HG03432 (cell line): ENCODE measurements around the gene ZNF148.
"Not testable (repeated sequence)": the region's sequence is repeated elsewhere in the genome, so short reads cannot be mapped to it uniquely, and the experiment has no call there.

Source experiments
- ATAC-seq: cut with Tn5 transposase; IDR thresholded peaks from one replicate; pipeline ENCODE4 v1.9.1; 2021; ENCODE audit warnings: mild to moderate bottlenecking, moderate library complexity; ENCODE audit not compliant: unreplicated experiment

The ZNF148 gene, protein sequence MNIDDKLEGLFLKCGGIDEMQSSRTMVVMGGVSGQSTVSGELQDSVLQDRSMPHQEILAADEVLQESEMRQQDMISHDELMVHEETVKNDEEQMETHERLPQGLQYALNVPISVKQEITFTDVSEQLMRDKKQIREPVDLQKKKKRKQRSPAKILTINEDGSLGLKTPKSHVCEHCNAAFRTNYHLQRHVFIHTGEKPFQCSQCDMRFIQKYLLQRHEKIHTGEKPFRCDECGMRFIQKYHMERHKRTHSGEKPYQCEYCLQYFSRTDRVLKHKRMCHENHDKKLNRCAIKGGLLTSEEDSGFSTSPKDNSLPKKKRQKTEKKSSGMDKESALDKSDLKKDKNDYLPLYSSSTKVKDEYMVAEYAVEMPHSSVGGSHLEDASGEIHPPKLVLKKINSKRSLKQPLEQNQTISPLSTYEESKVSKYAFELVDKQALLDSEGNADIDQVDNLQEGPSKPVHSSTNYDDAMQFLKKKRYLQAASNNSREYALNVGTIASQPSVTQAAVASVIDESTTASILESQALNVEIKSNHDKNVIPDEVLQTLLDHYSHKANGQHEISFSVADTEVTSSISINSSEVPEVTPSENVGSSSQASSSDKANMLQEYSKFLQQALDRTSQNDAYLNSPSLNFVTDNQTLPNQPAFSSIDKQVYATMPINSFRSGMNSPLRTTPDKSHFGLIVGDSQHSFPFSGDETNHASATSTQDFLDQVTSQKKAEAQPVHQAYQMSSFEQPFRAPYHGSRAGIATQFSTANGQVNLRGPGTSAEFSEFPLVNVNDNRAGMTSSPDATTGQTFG

DNA sequence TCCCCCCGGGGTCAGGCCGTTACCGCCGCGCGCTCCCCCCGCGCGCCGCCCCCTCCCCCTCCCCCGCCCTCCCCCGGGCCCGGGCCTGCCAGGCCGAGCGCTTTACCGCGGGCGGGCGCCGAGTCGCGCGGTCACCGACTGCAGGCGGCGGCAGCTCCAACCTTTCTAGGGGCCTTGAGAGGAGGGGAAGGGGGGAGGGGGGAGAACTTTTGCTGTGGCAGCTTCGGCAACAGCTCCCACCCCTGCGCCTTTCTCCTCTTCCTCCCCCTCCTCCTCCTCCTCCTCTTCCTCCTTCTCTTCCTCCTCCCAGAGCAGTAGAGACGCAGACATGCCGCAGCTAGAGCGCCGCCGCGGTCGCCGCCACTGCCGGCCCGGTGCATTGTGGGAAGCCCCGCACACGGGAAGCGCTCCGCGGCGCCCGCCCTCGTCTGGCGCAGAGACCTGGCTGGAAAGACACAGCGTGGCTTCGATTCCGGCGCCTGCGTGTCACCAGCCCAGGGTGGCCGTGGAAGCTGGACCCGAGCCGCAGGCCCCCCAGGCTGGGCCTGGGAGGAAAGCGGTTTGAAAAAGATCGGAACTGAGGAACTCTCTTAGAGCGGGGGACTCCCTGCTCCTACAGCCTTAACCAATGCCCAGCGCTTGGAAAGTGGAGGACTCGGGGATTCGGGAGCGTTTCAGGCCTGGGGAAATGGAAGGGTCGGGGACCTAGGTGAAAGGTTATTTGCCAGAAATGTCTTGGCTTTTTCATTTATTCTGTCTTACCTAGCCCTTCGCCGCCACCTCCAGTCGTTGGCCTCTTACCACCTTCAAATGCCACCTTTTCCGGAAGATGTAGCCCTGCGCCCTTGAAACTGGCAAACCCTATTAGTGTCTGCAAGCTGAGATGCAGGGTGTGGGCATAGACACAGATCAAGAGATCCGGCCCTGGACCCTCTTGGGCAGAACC, at the start of gene ZNF148:
Gene ZNF148 (minus strand): TSS at position 330 of the 946 bp plus-strand sequence. CDS start 61,685 bp downstream, outside the sequence.
- peak; percentile 91 for ATAC-seq

DNA sequence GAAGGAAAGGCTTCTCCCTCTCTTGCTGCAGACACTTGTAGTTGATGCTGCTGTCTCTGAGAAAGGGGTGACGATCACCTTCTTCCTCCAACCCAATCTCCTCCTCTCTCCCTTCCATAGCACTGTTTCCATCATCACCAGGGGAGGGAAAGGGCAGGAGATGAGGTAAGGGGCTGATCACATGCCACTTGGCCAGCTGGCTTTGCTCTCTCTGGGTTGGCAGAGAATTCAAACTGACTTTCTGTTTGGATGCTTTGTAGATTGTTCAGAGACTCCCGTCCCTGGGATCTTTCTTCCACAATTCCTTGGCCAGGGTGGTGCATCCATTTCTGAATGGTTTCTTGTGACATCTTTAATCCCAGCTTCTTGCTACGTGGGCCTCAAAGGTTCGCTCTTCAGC, 43.2 kb upstream of the ZNF148 start:
- no peak for ATAC-seq

DNA sequence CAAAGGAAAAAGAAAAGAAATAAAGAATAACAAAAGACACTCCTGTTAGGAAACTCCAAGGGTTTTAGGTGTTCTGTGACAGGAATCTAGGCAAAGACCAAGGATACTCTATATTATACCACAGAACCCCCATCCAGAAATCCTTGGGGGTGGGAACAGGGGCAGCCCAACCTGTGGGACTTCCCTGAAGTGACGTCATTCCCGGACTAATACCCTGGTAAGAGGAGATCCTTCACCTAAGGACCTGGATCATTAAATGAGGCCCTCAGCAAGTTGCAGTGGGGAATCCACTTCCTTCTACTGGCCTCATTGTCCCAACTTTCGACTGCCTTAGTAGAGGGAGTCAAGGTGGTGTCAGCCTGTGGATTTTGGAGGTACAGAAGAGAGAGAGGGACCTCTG, 41.1 kb upstream of the ZNF148 start:
- no peak for ATAC-seq

DNA sequence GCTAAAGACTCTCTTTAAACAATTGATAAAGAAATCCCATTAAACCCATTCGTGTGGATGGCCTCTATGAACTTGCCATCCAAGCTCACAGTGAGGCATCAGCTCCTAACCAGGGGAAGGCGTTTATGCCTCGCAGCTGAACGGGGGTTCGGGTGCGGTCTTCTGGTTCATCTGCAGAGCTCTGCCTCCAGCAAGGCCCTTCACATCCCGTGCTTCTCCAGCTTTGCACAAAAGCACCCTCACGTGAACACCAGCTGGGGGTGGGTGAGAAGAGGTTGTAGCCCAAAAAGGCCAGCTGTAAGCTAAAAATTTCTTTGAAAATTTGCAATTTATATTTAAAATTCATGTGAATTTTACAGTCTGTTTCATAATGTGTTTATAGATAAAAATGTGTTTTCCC, 39.5 kb upstream of the ZNF148 start:
- ATAC-seq = no peak

DNA sequence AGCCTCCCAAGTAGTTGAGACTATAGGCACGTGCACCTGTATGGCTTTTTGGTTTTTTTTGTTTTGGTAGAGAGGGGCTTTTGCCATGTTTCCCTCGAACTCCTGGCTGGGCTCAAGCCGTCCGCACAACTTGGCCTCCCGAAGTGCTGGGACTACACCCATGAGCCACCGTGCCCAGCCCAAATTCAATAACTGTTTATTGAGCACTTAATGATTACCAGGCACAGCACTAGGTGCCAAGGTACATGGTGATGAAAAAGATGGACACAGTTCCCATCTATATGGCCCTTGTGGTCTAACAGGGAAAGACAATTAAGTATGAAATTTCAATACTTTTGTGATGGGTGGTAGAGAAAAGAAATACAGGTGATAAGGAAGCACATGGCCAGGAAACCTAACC, 35.8 kb upstream of the ZNF148 start:
- no peak for ATAC-seq

DNA sequence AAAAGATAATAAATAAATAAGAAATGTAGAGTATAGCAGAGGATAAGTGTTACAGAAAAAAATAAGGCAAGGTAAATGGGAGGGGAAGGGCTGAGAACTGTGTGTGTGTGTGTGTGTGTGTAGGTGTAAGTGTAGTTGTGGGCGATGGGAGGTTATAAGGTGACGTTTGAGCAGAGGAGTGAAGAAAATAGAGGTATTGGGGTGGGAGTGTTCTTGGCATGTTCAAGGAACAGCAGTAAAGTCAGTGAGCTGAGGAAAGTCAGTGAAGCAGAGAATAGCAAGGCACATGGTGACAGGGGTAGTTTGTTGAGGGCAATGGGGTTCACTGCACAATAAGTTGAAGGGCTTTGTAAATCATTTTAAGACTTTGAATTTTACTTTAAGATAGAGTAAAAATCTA, 30.9 kb upstream of the ZNF148 start:
- ATAC-seq = no peak

DNA sequence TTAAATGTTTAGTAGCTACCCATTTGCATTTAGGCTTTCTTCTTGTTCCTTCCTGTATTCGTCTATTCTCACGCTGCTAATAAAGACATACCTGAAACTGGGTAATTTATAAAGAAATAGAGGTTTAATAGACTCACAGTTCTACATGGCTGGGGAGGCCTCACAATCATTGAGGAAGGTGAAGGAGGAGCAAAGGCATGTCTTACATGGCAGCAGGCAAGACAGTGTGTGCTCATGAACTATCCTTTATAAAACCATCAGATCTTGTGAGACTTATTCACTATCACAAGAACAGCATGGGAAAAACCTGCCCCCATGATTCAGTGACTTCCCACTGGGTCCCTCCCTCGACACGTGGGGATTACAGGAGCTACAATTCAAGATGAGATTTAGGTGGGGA, 30.4 kb upstream of the ZNF148 start:
- not testable (repeated sequence) for ATAC-seq

DNA sequence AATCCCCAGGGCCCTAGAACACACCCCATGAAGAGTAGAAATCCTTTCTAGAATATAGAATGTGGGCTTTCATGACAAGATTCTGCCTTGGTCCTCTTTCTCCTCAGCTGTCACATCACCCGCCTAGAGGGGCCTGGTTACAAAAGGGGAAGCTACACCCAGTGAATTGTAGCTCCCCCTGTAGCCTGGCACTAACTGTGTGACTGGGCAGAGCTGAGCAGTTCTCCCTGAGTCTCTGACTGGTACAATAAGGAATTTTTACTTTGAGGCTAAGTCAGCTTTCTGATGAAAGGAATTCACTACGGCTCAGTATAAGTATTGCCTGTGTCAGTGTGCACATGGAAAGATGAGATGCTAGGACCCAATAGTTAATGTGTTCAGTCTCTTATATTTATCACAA, 28.7 kb upstream of the ZNF148 start:
- ATAC-seq = no peak

DNA sequence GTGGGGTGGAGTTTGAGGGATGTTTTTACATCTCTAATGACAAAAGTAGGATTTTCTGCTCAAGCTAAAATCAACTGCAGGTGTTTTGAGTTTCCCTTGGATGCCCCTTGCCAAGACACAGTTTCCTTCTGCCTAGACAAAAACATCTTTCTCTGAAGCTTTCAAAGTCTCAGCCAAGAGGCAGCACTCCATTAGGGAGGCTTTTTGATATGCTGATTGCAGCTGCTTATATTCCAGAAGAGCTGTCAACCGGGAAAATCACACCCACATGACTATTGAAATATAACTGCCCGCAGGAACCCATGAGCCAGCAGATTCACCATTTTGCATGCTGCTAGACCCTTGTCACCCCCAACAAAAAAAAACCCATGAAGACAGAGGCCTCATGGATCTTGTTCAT, 27.5 kb upstream of the ZNF148 start:
- no peak for ATAC-seq

DNA sequence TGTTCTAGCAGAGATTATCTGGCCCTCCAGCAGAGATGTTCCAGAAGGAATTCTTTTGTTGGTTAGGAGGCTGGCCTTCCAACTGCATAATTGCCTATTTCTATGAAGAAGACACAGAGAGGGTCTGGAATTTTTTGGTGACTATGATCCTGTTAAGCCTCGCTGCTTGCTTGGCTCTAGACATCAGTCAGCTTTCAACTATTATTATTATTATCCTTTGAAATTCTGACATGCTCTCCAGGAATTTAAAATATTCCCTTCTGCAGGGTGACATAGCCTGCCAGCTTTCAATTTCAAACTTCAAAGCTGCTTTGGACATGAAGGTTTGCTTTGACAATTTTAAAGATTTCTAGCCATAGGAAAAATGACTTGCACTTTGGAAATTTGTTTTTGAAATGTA, 26.3 kb upstream of the ZNF148 start:
- no peak for ATAC-seq

DNA sequence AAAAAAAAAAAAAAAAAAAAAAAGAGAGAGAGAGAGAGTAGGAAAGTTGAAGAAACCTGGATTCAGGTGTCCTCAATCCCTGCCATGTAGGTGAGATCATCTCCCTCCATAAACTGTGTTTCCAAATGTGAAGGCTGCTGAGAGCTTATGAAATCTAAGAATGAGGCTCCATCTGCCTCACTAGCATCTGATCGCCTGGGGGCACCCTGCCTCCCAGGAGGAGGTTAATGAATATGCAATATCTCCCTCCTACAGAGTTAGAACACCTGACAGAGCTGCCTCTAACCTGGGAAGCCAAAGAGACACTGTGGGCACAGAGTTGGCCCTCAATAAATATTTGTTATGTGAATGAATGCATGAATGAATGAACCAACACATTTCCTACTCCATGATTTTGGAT, 23.8 kb upstream of the ZNF148 start:
- ATAC-seq = no peak

DNA sequence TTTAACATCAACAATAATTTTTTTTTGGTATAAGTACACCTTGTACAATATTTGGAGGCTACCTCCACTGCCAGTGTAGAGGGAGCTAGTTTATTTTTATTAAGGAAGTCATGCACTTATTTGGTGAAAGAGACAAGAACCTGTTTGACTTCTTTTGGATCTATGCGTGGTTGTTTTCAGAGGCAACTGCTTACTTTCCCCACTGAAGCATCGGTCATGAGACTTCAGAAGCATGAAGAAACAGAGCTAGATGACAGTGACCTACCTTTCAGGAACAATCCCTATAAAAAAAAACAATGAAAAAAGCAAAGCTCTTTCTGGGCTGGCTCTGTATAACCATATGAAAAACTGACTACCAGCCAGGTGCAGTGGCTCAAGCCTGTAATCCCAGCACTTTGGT, 20.0 kb upstream of the ZNF148 start:
- ATAC-seq = no peak

DNA sequence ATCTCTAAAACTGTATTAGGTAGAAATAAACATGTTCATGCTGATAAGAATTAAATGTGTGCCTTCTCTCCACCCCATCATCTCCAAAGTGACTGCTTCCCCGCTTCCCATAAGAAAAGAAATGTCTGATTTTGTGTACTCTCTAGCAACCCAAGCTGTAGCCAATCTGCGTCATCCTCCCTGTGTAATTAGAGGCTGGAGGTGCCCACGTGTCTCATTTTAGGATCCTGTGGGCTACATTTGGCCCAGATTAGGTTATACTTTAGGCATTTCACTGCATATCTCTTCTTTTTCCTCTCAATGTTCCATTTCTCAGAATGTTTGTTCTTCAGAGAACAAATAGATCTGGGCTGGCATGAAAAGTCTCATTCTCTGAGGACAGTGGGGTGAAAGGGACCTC, 19.3 kb upstream of the ZNF148 start:
- no peak for ATAC-seq

DNA sequence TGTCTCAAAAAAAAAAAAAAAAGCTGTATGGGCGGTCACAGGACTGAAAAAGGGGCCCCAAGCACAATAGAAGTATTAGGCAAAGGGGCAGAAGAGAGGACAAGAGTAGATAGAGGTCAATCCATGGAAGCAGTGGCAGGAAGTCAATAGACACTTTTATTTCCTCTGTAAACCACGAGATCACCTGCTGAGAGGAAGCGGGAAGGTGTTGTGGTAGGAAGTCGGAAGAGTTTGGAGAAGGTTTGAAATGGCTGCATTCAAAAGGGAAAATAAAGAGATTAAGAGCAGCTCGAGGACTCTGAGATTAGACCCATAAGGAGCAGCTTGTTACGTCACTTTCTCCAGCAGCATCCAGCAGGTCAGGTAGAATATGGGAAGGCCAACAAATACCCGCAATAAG, 14.2 kb upstream of the ZNF148 start:
- ATAC-seq = no peak

DNA sequence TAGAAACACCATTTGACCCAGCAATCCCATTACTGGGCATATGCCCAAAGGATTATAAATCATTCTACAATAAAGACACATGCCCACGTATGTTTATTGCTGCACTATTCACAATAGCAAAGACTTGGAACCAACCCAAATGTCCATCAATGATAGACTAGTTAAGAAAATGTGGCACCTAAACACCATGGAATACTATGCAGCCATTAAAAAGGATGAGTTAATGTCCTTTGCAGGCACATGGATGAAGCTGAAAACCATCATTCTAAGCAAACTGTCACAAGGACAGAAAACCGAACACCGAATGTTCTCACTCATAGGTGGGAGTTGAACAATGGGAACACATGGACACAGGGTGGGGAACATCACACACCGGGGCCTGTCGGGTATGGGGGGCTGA, 13.2 kb upstream of the ZNF148 start:
- ATAC-seq = not testable (repeated sequence)

DNA sequence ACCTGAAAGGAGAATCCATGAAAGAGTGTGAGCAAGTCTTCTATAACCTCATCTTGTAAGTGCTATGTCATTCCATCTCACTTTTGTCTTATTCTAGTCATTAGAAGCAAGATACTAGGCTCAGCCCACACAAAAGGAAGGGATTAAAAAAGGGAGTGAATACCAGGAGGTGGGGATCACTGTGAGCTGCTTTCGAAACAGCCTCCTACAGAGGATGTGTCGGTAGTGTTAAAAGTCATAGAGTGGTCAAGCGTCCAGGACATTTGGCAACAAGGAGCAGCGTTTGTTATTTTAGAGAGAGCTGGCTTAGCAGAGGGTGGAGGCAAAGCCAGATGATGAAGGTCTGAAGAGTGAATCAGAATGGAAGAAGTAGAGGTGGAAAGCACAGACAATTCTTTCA, 11.7 kb upstream of the ZNF148 start:
- ATAC-seq = no peak

DNA sequence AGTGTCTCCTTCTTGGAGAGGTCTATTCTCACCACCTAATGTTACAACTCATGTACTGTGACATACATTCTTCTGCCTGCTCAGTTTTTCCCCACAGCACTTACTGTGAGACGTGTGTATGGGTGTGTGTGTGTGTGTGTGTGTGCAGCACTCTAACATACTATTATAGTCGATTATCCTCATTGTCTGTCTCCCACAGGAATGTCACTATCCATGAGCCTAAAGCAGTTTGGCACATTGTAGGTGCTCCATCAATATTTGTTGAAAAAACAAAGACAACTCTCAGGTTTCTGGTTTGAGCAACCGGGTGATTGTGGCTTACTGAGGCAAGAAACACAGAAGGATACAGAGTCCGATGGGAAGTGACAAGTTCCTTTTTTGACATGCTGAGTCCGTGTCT, 8.6 kb upstream of the ZNF148 start:
- no peak for ATAC-seq

DNA sequence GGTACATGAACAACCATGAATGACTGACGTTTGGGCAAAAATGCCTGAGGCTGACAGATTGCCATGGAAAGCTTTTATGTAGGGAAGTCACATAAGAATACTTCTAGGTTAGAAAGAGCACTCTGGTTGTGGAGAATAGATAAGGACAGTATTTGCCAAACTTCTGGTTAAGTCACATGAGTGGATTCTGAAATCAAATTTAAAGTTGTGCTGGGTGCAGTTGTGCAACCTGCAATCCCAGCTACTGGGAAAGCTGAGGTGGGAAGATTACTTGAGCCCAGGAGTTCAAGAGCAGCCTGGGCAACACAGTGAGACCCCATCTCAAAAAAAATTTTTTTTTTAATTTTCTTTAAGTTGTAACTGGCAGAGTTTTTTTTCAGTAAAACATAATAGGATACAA, 7.2 kb upstream of the ZNF148 start:
- no peak for ATAC-seq

DNA sequence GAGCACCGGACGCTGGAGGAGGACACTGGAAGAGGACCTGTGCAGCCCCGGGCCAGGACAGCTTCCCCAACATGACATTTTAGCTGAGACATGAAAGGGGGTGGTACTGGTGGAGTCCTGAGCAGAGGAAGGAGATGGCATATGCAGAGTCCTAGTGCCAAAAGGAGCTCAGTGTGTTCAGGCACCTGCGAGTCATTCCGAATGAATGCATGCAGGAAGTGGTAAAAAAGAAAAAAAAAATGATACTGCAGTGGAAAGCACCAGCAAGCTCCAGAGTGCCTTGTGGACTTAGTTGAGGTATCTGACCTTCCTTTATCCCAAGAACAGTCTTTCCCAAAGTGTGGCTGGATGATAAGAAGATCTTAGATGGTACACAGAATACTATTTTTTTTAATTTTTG, 6.6 kb upstream of the ZNF148 start:
- ATAC-seq = peak; percentile 52

DNA sequence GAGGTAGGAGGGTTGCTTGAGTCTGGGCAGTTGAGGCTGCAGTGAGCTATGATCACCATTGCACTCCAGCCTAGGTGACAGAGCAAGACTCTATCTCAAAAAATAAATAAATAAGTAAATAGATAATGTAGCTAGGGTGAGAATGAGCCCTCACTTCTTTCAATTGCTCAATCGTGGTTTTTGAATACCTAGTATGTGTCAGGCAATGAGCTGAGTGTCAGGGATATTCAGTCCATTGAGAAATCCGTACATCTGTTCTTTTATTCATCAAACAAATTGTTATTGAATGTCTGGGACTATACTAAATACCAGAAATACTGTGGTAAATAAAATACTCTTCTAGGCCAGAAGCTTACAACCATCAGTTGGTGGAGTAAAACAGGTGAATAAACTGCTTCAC, 6.2 kb upstream of the ZNF148 start:
- ATAC-seq = no peak

DNA sequence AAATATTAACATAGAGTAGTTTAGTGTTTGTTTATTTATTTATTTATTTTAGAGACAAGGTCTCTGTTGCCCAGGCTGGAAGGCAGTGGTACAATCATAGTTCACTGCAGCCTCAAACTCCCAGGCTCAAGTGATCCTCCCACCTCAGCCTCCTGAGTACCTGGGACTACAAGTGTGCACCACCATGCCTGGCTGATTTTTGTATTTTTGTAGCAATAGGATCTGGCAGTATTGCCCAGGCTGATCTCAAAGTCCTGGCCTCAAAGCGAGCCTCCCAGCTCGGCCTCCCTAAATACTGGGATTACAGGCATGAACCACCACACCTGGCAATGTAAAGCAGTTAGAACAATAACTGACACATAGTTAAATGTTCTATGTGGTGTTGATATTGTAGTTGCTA, 4.4 kb upstream of the ZNF148 start:
- no peak for ATAC-seq
